ENCODE measurements around the gene SLC38A10.
A peak's percentile ranks its signal among the peaks of the same experiment; 100 is the strongest.

The SLC38A10 gene

GRCh38 chr17:81330884-81331245 lies 35.8 kb upstream of the SLC38A10 start:
- DNase-seq = no peak

- DNase-seq = no peak
Observed at GRCh38 chr17:81329927-81330883, 35.1 kb upstream of the SLC38A10 start.

- DNase-seq = no peak
Observed at GRCh38 chr17:81328978-81329926, 34.1 kb upstream of the SLC38A10 start.

GRCh38 chr17:81328489-81328888 lies 33.4 kb upstream of the SLC38A10 start:
- no peak for DNase-seq

GRCh38 chr17:81325714-81326358 lies 30.7 kb upstream of the SLC38A10 start:
- DNase-seq = no peak

GRCh38 chr17:81324851-81325713 lies 30.0 kb upstream of the SLC38A10 start:
- no peak for DNase-seq

- DNase-seq = no peak
Observed at GRCh38 chr17:81324177-81324850, 29.2 kb upstream of the SLC38A10 start.

- no peak for DNase-seq
Observed at GRCh38 chr17:81323411-81323868, 28.3 kb upstream of the SLC38A10 start.

- no peak for DNase-seq
Observed at GRCh38 chr17:81323083-81323369, 27.9 kb upstream of the SLC38A10 start.

GRCh38 chr17:81322271-81323082 lies 27.4 kb upstream of the SLC38A10 start:
- peak in 1 of 2 experiments; percentile 23 for DNase-seq

GRCh38 chr17:81317961-81318605 lies 23.0 kb upstream of the SLC38A10 start:
- no peak for DNase-seq

- DNase-seq = no peak
Observed at GRCh38 chr17:81317530-81317821, 22.4 kb upstream of the SLC38A10 start.

- no peak for DNase-seq
Observed at GRCh38 chr17:81315885-81316391, 20.8 kb upstream of the SLC38A10 start.

GRCh38 chr17:81315129-81315884 lies 20.2 kb upstream of the SLC38A10 start:
- no peak for DNase-seq

- DNase-seq = no peak
Observed at GRCh38 chr17:81314398-81315081, 19.4 kb upstream of the SLC38A10 start.

GRCh38 chr17:81313776-81314397 lies 18.8 kb upstream of the SLC38A10 start:
- DNase-seq = no peak

- DNase-seq = no peak
Observed at GRCh38 chr17:81312624-81313325, 17.7 kb upstream of the SLC38A10 start.

GRCh38 chr17:81311946-81312345 lies 16.8 kb upstream of the SLC38A10 start:
- DNase-seq = no peak
